Gastroesophageal sphincter (tissue), 4 donors: ENCODE data around the gene CACNG7. TPM values are rescaled to one million over a fixed set of nuclear protein-coding genes. Genes with fewer than 3 reads are reported as not detected.

Experiments used
- ATAC-seq: fragments of 150-250 bp; one replicate; pipeline ENCODE4 v1.9.1; 2016; ENCODE audit warnings: mild to moderate bottlenecking, moderate library complexity
- H3K27ac ChIP-seq, 4 donors: fragments of 200-600 bp; sonication (generic) in 3 of 4; 1 replicate in 3 of 4; 2 replicates in 1 of 4; pipeline ENCODE4 v1.5.1; 2016 to 2019
- H3K27me3 ChIP-seq: fragments of 200-600 bp; sonication (generic); one replicate; pipeline ENCODE4 v1.5.1; 2019
- H3K36me3 ChIP-seq, 2 donors: fragments of 200-600 bp; sonication (generic); one replicate each; pipeline ENCODE4 v1.5.1; 2019; ENCODE audit warnings: control low read depth in 1 of 2
- H3K4me1 ChIP-seq, 3 donors: fragments of 200-600 bp; sonication (generic); 1 replicate in 2 of 3; 2 replicates in 1 of 3; pipeline ENCODE4 v1.5.1; 2016 to 2019; ENCODE audit warnings: control low read depth in 2 of 3
- H3K4me3 ChIP-seq, 2 donors: fragments of 200-600 bp; sonication (generic); one replicate each; pipeline ENCODE4 v1.5.1; 2019; ENCODE audit warnings: mild to moderate bottlenecking in 1 of 2, moderate library complexity in 1 of 2
- H3K9me3 ChIP-seq, 3 donors: fragments of 200-600 bp; sonication (generic); one replicate each; pipeline ENCODE4 v1.5.1; 2017 to 2019; ENCODE audit warnings: control low read depth in 2 of 3
- EP300 ChIP-seq: sonication (generic); formaldehyde crosslinking; IDR thresholded peaks from one replicate; pipeline ENCODE4 v1.6.1; 2017; ENCODE audit warnings: antibody characterized with exemption, mild to moderate bottlenecking
- POLR2A ChIP-seq, 2 donors: fragments of 450-650 bp; IDR thresholded peaks; one replicate each; pipeline ENCODE4 v1.6.1; 2017; ENCODE audit warnings: antibody characterized with exemption in 2 of 2, mild to moderate bottlenecking in 2 of 2, moderate library complexity in 1 of 2
- POLR2AphosphoS5 ChIP-seq: sonication (generic); formaldehyde crosslinking; IDR thresholded peaks from one replicate; pipeline ENCODE4 v1.6.1; 2017; ENCODE audit warnings: antibody characterized with exemption
- WGBS, 2 donors: methylation state at CpG; one replicate each; pipeline ENCODE4 v1.1.5; 2018; ENCODE audit warnings: low coverage in 1 of 2; 5-methylcytosine and 5-hydroxymethylcytosine counted together
- total RNA-seq, 4 donors: library from RNA; depleted of rRNA; stranded (reverse); fragments of >200 nt; gene quantifications; one replicate each; pipeline ENCODE4 v1.1.0, GENCODE V29; 2016
- TF ChIP-seq, protein P1 (sequence below), 4 experiments: fragments of 200-600 bp in 2 of 4; fragments of 450-650 bp in 2 of 4; sonication (generic) in 1 of 4; IDR thresholded peaks; one replicate each; pipeline ENCODE4 v1.5.1; 2017 to 2019; ENCODE audit warnings: antibody characterized with exemption in 4 of 4, mild to moderate bottlenecking in 2 of 4, moderate library complexity in 2 of 4

CACNG7 gene
- total RNA-seq, 4 donors from 2014 or later, result not detected

DNA sequence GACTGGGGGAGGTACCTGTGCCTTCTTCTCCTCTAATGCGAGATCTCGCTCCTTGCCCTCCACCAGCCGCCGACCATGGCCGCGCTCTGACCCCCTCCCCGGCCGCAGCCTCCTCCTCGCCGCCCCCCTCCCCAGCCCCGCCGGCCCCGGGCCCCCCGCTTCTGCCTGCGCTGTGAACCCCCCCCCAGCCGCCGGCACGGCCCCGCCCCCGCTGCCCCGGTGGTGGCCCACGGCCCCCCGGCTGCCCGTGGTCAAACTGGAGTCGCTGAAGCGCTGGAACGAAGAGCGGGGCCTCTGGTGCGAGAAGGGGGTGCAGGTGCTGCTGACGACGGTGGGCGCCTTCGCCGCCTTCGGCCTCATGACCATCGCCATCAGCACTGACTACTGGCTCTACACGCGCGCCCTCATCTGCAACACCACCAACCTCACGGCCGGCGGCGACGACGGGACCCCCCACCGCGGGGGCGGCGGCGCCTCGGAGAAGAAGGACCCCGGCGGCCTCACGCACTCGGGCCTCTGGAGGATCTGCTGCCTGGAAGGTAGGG is 53.9 kb downstream of the CACNG7 start, which contains the start of gene CACNG8:
Gene CACNG8 (plus strand): TSS at position 51 of the 545 bp plus-strand sequence.
- peaks cover 94% of the 10 kb centered on the region for H3K27me3 ChIP-seq
- H3K27ac ChIP-seq, result no peak within 1 kb of the TSS
- no peak for ATAC-seq
- TF ChIP-seq, protein P1, sequence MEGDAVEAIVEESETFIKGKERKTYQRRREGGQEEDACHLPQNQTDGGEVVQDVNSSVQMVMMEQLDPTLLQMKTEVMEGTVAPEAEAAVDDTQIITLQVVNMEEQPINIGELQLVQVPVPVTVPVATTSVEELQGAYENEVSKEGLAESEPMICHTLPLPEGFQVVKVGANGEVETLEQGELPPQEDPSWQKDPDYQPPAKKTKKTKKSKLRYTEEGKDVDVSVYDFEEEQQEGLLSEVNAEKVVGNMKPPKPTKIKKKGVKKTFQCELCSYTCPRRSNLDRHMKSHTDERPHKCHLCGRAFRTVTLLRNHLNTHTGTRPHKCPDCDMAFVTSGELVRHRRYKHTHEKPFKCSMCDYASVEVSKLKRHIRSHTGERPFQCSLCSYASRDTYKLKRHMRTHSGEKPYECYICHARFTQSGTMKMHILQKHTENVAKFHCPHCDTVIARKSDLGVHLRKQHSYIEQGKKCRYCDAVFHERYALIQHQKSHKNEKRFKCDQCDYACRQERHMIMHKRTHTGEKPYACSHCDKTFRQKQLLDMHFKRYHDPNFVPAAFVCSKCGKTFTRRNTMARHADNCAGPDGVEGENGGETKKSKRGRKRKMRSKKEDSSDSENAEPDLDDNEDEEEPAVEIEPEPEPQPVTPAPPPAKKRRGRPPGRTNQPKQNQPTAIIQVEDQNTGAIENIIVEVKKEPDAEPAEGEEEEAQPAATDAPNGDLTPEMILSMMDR (IDR thresholded peaks at IDR 0.05), result no peak
- TF ChIP-seq EP300, result no peak
- no peak for TF ChIP-seq POLR2A (IDR thresholded peaks at IDR 0.05)
- no peak for TF ChIP-seq POLR2AphosphoS5
- H3K9me3 ChIP-seq, result no peaks in the 10 kb centered on the region
- H3K36me3 ChIP-seq, result no peaks in the 10 kb centered on the region
- peaks cover 0 to 5% (median 0%) of the 10 kb centered on the region in 3 donors for H3K4me1 ChIP-seq
- 0 to 7% methylated on average over 1 to 7 of the region's 55 CpGs for WGBS, 2 donors
- H3K4me3 ChIP-seq, result no peak within 1 kb of the TSS

GRCh38 chr19:53965091-53965490 is 56.0 kb downstream of the CACNG7 start:
- Histone ChIP-seq H3K36me3 (no peaks in the 10 kb centered on the region), H3K27me3 (peaks cover 92% of the 10 kb centered on the region), H3K4me3 (peak overlapping the region in 1 of 2 donors; percentile 14), H3K4me1 (peaks cover 0 to 5% (median 0%) of the 10 kb centered on the region in 3 donors), H3K9me3 (no peaks in the 10 kb centered on the region), H3K27ac (no peak overlapping the region)
- TF ChIP-seq EP300 (no peak), POLR2A (IDR thresholded peaks at IDR 0.05) (no peak), POLR2AphosphoS5 (no peak)
- TF ChIP-seq, protein P1 (IDR thresholded peaks at IDR 0.05), result no peak
- ATAC-seq, result no peak
- whole genome bisulfite sequencing, 2 donors, result 45 to 62% methylated on average over 8 to 11 of the region's 11 CpGs

GRCh38 chr19:53966931-53967330 is 57.9 kb downstream of the CACNG7 start:
- WGBS, 2 donors, result 50 to 55% methylated on average over 1 to 7 of the region's 7 CpGs
- peaks cover 90% of the 10 kb centered on the region for H3K27me3 ChIP-seq
- H3K27ac ChIP-seq, result no peak overlapping the region
- TF ChIP-seq, protein P1 (IDR thresholded peaks at IDR 0.05), result no peak
- TF ChIP-seq EP300 (no peak), POLR2A (IDR thresholded peaks at IDR 0.05) (no peak), POLR2AphosphoS5 (no peak)
- no peak overlapping the region for H3K4me3 ChIP-seq
- no peaks in the 10 kb centered on the region for H3K36me3 ChIP-seq
- H3K9me3 ChIP-seq, result no peaks in the 10 kb centered on the region
- H3K4me1 ChIP-seq, result peaks cover 0 to 5% (median 0%) of the 10 kb centered on the region in 3 donors
- no peak for ATAC-seq

DNA sequence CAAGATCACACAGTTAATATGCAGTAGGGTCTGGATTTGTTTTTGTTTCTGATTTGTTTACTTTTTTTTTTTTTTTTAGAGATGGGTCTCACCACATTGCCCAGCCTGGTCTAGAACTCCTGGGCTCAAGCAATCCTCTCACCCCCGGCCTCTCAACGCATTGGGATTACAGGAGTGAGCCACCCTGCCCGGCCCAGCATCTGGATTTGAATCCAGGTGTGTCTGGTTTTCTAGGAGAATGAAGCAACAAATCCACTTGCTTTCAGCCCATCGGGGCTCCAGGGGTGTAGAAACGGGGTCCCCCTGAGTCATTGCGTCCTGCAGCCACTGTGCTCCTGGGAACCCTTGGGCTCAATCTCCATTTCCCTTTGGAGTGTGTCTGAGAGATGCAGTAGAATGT is 60.3 kb downstream of the CACNG7 start:
- no peaks in the 10 kb centered on the region for H3K4me1 ChIP-seq
- ATAC-seq, result no peak
- TF ChIP-seq, protein P1 (IDR thresholded peaks at IDR 0.05), result no peak
- TF ChIP-seq POLR2A (IDR thresholded peaks at IDR 0.05), result no peak
- no peak for TF ChIP-seq EP300
- TF ChIP-seq POLR2AphosphoS5, result no peak
- no peaks in the 10 kb centered on the region for H3K36me3 ChIP-seq
- H3K27ac ChIP-seq, result no peak overlapping the region
- H3K27me3 ChIP-seq, result peaks cover 91% of the 10 kb centered on the region
- no peaks in the 10 kb centered on the region for H3K9me3 ChIP-seq
- WGBS, 2 donors, result 83 to 100% methylated on average over 1 to 3 of the region's 6 CpGs
- no peak overlapping the region for H3K4me3 ChIP-seq

DNA sequence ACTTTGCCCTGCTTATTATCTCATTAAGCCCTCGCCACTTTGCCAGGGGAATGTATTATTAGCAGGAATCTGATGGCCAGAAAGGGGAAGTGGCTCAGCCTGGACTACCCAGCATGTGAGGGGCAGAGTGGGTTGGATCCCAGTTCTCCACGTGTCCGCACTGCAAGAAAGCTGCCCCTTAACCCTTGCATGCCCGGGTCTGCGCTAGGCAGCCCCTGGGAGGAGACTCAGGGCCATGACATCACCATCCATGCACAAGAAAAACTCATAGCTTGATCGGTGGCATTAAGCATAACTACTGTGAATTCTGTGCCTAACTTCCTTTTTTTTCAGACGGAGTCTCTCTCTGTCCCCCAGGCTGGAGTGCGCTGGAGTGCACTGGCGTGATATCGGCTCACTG is 62.6 kb downstream of the CACNG7 start:
- TF ChIP-seq, protein P1 (IDR thresholded peaks at IDR 0.05), result no peak
- TF ChIP-seq POLR2AphosphoS5 (no peak), EP300 (no peak), POLR2A (IDR thresholded peaks at IDR 0.05) (no peak)
- ATAC-seq, result no peak
- no peak overlapping the region for H3K4me3 ChIP-seq
- no peaks in the 10 kb centered on the region for H3K4me1 ChIP-seq
- no peaks in the 10 kb centered on the region for H3K36me3 ChIP-seq
- peaks cover 90% of the 10 kb centered on the region for H3K27me3 ChIP-seq
- H3K27ac ChIP-seq, result no peak overlapping the region
- H3K9me3 ChIP-seq, result no peaks in the 10 kb centered on the region
- 63% methylated on average over 5 of the region's 10 CpGs; no CpG with 5 or more reads in 1 of the 2 donors for WGBS, 2 donors
